PC-9 (cell line): ENCODE results near the gene PRKD1.

Source experiments
- CTCF ChIP-seq: fragments of 200-600 bp; sonication (generic); conservative IDR thresholded peaks from 2 replicates; pipeline ENCODE4 v1.6.1; 2017; ENCODE audit warnings: mixed run types, antibody characterized with exemption, mild to moderate bottlenecking, moderate library complexity
- EZH2 ChIP-seq: fragments of 200-600 bp; sonication (generic); IDR thresholded peaks from 2 replicates; pipeline ENCODE4 v1.8.0; 2017; ENCODE audit warnings: antibody characterized with exemption, low read depth

- no peak for TF ChIP-seq CTCF
- no peak for TF ChIP-seq EZH2
Measured at GRCh38 chr14:29682789-29683188, 244.9 kb downstream of the PRKD1 start.
